Left ventricle myocardium superior (tissue), 1 donor: ENCODE measurements around the gene TAF5. TPM values are rescaled to one million over a fixed set of nuclear protein-coding genes. Genes with fewer than 3 reads are reported as not detected.
"Not testable (repeated sequence)": the region's sequence is repeated elsewhere in the genome, so short reads cannot be mapped to it uniquely, and the experiment has no call there.

Source experiments
- ATAC-seq: fragments of 200-7000 bp; cut with Tn5 transposase; one replicate; pipeline ENCODE4 v1.9.1; 2020; ENCODE audit warnings: mild to moderate bottlenecking, moderate library complexity
- DNase-seq: peaks from one replicate; pipeline ENCODE4 v3.0.0-alpha.2; 2020
- intact Hi-C: fragments of 100-400 bp; cut with micrococcal nuclease; formaldehyde crosslinking; loops from one replicate; pipeline ENCODE4 v1.11.0; 2022
- microRNA-seq: library from miRNA; unstranded; fragments of <30 nt; microRNA quantifications from one replicate; pipeline ENCODE4 v1.2.0, GENCODE V29; 2020; ENCODE audit warnings: borderline number of aligned reads
- total RNA-seq: library from RNA; stranded (reverse); fragmentation: NEBNext Ultra II Directional; extraction: Animal tissue kit (Norgen Biotek cat#: 25700); gene quantifications from one replicate; pipeline ENCODE4 v1.2.1, GENCODE V29; 2021
- donor health status: DM: no; HTN: yes; CAD: no; lungs with severe emphysema.

TAF5 gene
- total RNA-seq, 1 donor from 2014 or later: 2.8 TPM

GRCh38 chr10:103396789-103397087 lies 29.0 kb downstream of the TAF5 start:
- ATAC-seq: no peak
- DNase-seq: no peak
- intact Hi-C loops: no loop called here

GRCh38 chr10:103397191-103397825 lies 29.5 kb downstream of the TAF5 start:
- ATAC-seq: no peak

GRCh38 chr10:103413564-103413963 lies 45.8 kb downstream of the TAF5 start:
- intact Hi-C loops: no loop called here
- ATAC-seq (no peak), DNase-seq (no peak)

More at GRCh38 chr10:103397191-103397825, 29.5 kb downstream of the TAF5 start:
- DNase-seq: no peak
- intact Hi-C loops: no loop called here

- no peak for DNase-seq
- ATAC-seq: no peak
- intact Hi-C loops: loop anchor here (5.0 kb wide), 1 partner anchor 72 kb away; no protein-coding TSS in a partner anchor
Observed at GRCh38 chr10:103415581-103415980, 47.8 kb downstream of the TAF5 start.

GRCh38 chr10:103416436-103417147 lies 48.8 kb downstream of the TAF5 start:
- intact Hi-C loops: loop anchor here (5.0 kb wide), 1 partner anchor 71 kb away; no protein-coding TSS in a partner anchor
- peak; percentile 56 for ATAC-seq
- peak; percentile 35 for DNase-seq

GRCh38 chr10:103417148-103417469 lies 49.3 kb downstream of the TAF5 start:
- not testable (repeated sequence) for ATAC-seq, DNase-seq
- intact Hi-C loops: loop anchor here (5.0 kb wide), 1 partner anchor 70 kb away; no protein-coding TSS in a partner anchor

GRCh38 chr10:103417601-103418000 lies 49.8 kb downstream of the TAF5 start:
- intact Hi-C loops: loop anchor here (5.0 kb wide), 1 partner anchor 70 kb away; no protein-coding TSS in a partner anchor
- DNase-seq: no peak
- ATAC-seq: no peak

- no peak for ATAC-seq
- no peak for DNase-seq
- intact Hi-C loops: loop anchor here (5.0 kb wide), 1 partner anchor 68 kb away; no protein-coding TSS in a partner anchor
Observed at GRCh38 chr10:103419101-103419500, 51.3 kb downstream of the TAF5 start.

- ATAC-seq (no peak), DNase-seq (no peak)
- intact Hi-C loops: no loop called here
Observed at GRCh38 chr10:103423748-103424147, 56.0 kb downstream of the TAF5 start.

GRCh38 chr10:103427866-103428265 lies 60.1 kb downstream of the TAF5 start:
- intact Hi-C loops: no loop called here
- DNase-seq (no peak), ATAC-seq (no peak)

- DNase-seq: no peak
- intact Hi-C loops: no loop called here
- ATAC-seq: no peak
Observed at GRCh38 chr10:103428989-103429643, 61.3 kb downstream of the TAF5 start.

GRCh38 chr10:103429647-103430046 lies 61.9 kb downstream of the TAF5 start:
- no peak for ATAC-seq
- intact Hi-C loops: no loop called here

GRCh38 chr10:103431902-103432301 lies 64.1 kb downstream of the TAF5 start:
- DNase-seq (no peak), ATAC-seq (no peak)
- intact Hi-C loops: no loop called here

More at GRCh38 chr10:103429647-103430046, 61.9 kb downstream of the TAF5 start:
- DNase-seq: no peak

GRCh38 chr10:103433858-103434257 lies 66.1 kb downstream of the TAF5 start:
- DNase-seq: peak; percentile 63
- intact Hi-C loops: no loop called here
- peak; percentile 57 for ATAC-seq

Small RNA genes lying within 50 kb of the gene (microRNA-seq; reads per million reads assigned to microRNA genes)
- gene MIR1307: 1,276 reads per million, percentile 79 among the genes with 10 or more reads in this experiment

Other genes with a start within 250 kb of the TAF5 start
- 39.3 TPM for gene NT5C2, start 174.7 kb upstream of the TAF5 start, total RNA-seq
- not detected for gene RPEL1, start 122.1 kb upstream of the TAF5 start, total RNA-seq
- not detected for gene INA, start 90.8 kb upstream of the TAF5 start, total RNA-seq
- gene PCGF6, start 16.8 kb upstream of the TAF5 start, total RNA-seq: 5.5 TPM
- gene ATP5MK, start 28.5 kb downstream of the TAF5 start, total RNA-seq: 1,234 TPM
- 12.1 TPM for gene PDCD11, start 28.6 kb downstream of the TAF5 start, total RNA-seq
- gene CALHM2, start 84.4 kb downstream of the TAF5 start, total RNA-seq: 9.8 TPM
- not detected for gene CALHM1, start 90.9 kb downstream of the TAF5 start, total RNA-seq
- gene CALHM3, start 111.3 kb downstream of the TAF5 start, total RNA-seq: not detected
- not detected for gene NEURL1, start 125.7 kb downstream of the TAF5 start, total RNA-seq